GM21717 (cell line): ENCODE measurements around the gene CRELD1.

Source experiments
- ATAC-seq: cut with Tn5 transposase; IDR thresholded peaks from one replicate; pipeline ENCODE4 v1.9.1; 2021; ENCODE audit warnings: mild to moderate bottlenecking, moderate library complexity; ENCODE audit not compliant: unreplicated experiment

The CRELD1 gene

GRCh38 chr3:9903238-9903624 lies 30.4 kb upstream of the CRELD1 start:
- no peak for ATAC-seq

- ATAC-seq, result no peak
Measured at GRCh38 chr3:9903904-9904303, 29.7 kb upstream of the CRELD1 start.

- no peak for ATAC-seq
Measured at GRCh38 chr3:9906480-9906879, 27.2 kb upstream of the CRELD1 start.

GRCh38 chr3:9908286-9908685 lies 25.3 kb upstream of the CRELD1 start:
- ATAC-seq, result no peak

- no peak for ATAC-seq
Measured at GRCh38 chr3:9909221-9910013, 24.2 kb upstream of the CRELD1 start.

- ATAC-seq, result no peak
Measured at GRCh38 chr3:9911863-9912262, 21.8 kb upstream of the CRELD1 start.

GRCh38 chr3:9912294-9912935 lies 21.2 kb upstream of the CRELD1 start:
- no peak for ATAC-seq

GRCh38 chr3:9913601-9914000 lies 20.0 kb upstream of the CRELD1 start:
- no peak for ATAC-seq

- ATAC-seq, result no peak
Measured at GRCh38 chr3:9914011-9914410, 19.6 kb upstream of the CRELD1 start.

GRCh38 chr3:9914559-9915253 lies 18.9 kb upstream of the CRELD1 start:
- ATAC-seq, result no peak

GRCh38 chr3:9915254-9916141 lies 18.1 kb upstream of the CRELD1 start:
- no peak for ATAC-seq

GRCh38 chr3:9916346-9916733 lies 17.3 kb upstream of the CRELD1 start:
- ATAC-seq, result no peak

GRCh38 chr3:9916734-9917680 lies 16.6 kb upstream of the CRELD1 start, which contains the start of gene IL17RC:
Gene IL17RC, plus strand, starts transcription at chr3:9917098. Its CDS starts 218 bp downstream, at chr3:9917316.
- ATAC-seq, result no peak

GRCh38 chr3:9917820-9918219 lies 15.8 kb upstream of the CRELD1 start:
- no peak for ATAC-seq

GRCh38 chr3:9918261-9919038 lies 15.2 kb upstream of the CRELD1 start:
- ATAC-seq, result no peak

GRCh38 chr3:9928158-9928557 lies 5.5 kb upstream of the CRELD1 start:
- ATAC-seq, result no peak

- no peak for ATAC-seq
Measured at GRCh38 chr3:9930804-9931418, 2.7 kb upstream of the CRELD1 start.

- no peak for ATAC-seq
Measured at GRCh38 chr3:9932535-9932842, 1.1 kb upstream of the CRELD1 start.
